H9 (cell line): ENCODE measurements around the gene PDE6H. TPM values are rescaled to one million over a fixed set of nuclear protein-coding genes. Genes with fewer than 3 reads are reported as not detected.

Source experiments
- DNase-seq: peaks from one replicate; pipeline ENCODE4 v3.0.0-alpha.2; 2017
- H2AFZ ChIP-seq: one replicate; pipeline ENCODE4 v1.6.1; 2013; ENCODE audit warnings: mild to moderate bottlenecking, low read length, control low read depth, moderate library complexity
- H2AK5ac ChIP-seq: 2 replicates; pipeline ENCODE4 v1.6.1; 2013; ENCODE audit warnings: low read length, control low read depth, mixed read lengths; ENCODE audit not compliant: insufficient read length
- H2BK120ac ChIP-seq: one replicate; pipeline ENCODE4 v1.6.1; 2013; ENCODE audit warnings: low read depth, mild to moderate bottlenecking, low read length, control low read depth, inconsistent platforms; ENCODE audit not compliant: poor library complexity, severe bottlenecking
- H2BK12ac ChIP-seq: 2 replicates; pipeline ENCODE4 v1.6.1; 2013; ENCODE audit warnings: low read length, control low read depth, mixed read lengths, low read depth; ENCODE audit not compliant: insufficient read length
- H2BK15ac ChIP-seq: 2 replicates; pipeline ENCODE4 v1.6.1; 2013; ENCODE audit warnings: low read depth, low read length, control low read depth
- H2BK20ac ChIP-seq: one replicate; pipeline ENCODE4 v1.6.1; 2013; ENCODE audit warnings: low read depth, mild to moderate bottlenecking, low read length, control low read depth, inconsistent platforms; ENCODE audit not compliant: poor library complexity, severe bottlenecking
- H2BK5ac ChIP-seq: 2 replicates; pipeline ENCODE4 v1.6.1; 2013; ENCODE audit warnings: low read length, control low read depth, mixed read lengths; ENCODE audit not compliant: insufficient read length
- H3K14ac ChIP-seq: 2 replicates; pipeline ENCODE4 v1.6.1; 2013; ENCODE audit warnings: low read length, control low read depth; ENCODE audit not compliant: insufficient read depth
- H3K18ac ChIP-seq: 2 replicates; pipeline ENCODE4 v1.6.1; 2013; ENCODE audit warnings: low read depth, mild to moderate bottlenecking, mixed read lengths, low read length, control low read depth; ENCODE audit not compliant: insufficient read length
- H3K23ac ChIP-seq: 2 replicates; pipeline ENCODE4 v1.6.1; 2013; ENCODE audit warnings: low read length, control low read depth, mixed read lengths, low read depth; ENCODE audit not compliant: insufficient read length
- H3K23me2 ChIP-seq: 2 replicates; pipeline ENCODE4 v1.6.1; 2013; ENCODE audit warnings: low read depth, mild to moderate bottlenecking, mixed read lengths, low read length, control low read depth; ENCODE audit not compliant: insufficient read length, poor library complexity, severe bottlenecking
- H3K27ac ChIP-seq: 2 replicates; pipeline ENCODE4 v1.5.1; 2013; ENCODE audit warnings: low read length, control low read depth, mixed read lengths, low read depth; ENCODE audit not compliant: insufficient read length
- H3K27me3 ChIP-seq: 2 replicates; pipeline ENCODE4 v1.6.1; 2013; ENCODE audit warnings: low read length, control low read depth, inconsistent platforms; ENCODE audit not compliant: insufficient read depth
- H3K4ac ChIP-seq: 2 replicates; pipeline ENCODE4 v1.6.1; 2013; ENCODE audit warnings: low read depth, mild to moderate bottlenecking, control low read depth, inconsistent platforms, low read length, moderate library complexity
- H3K4me1 ChIP-seq: 2 replicates; pipeline ENCODE4 v1.6.1; 2013; ENCODE audit warnings: low read length, control low read depth, inconsistent platforms; ENCODE audit not compliant: insufficient read depth
- H3K4me2 ChIP-seq: 2 replicates; pipeline ENCODE4 v1.6.1; 2013; ENCODE audit warnings: low read length, control low read depth, mixed read lengths; ENCODE audit not compliant: insufficient read length, insufficient read depth
- H3K56ac ChIP-seq: 2 replicates; pipeline ENCODE4 v1.6.1; 2013; ENCODE audit warnings: low read depth, mild to moderate bottlenecking, mixed read lengths, low read length, control low read depth; ENCODE audit not compliant: insufficient read length
- H3K79me1 ChIP-seq: 2 replicates; pipeline ENCODE4 v1.6.1; 2013; ENCODE audit warnings: low read depth, mild to moderate bottlenecking, moderate library complexity, low read length, control low read depth, inconsistent platforms; ENCODE audit not compliant: insufficient read depth, poor library complexity, severe bottlenecking
- H3K79me2 ChIP-seq: 2 replicates; pipeline ENCODE4 v1.6.1; 2013; ENCODE audit warnings: low read length, control low read depth, inconsistent platforms; ENCODE audit not compliant: insufficient read depth
- H3K9ac ChIP-seq: 2 replicates; pipeline ENCODE4 v1.6.1; 2013; ENCODE audit warnings: low read length, control low read depth, mixed read lengths; ENCODE audit not compliant: insufficient read length; ENCODE audit errors: extremely low read depth
- H3K9me3 ChIP-seq: one replicate; pipeline ENCODE4 v1.6.1; 2013; ENCODE audit warnings: low read depth, low read length, inconsistent platforms; ENCODE audit not compliant: control insufficient read depth
- H3T11ph ChIP-seq: one replicate; pipeline ENCODE4 v1.6.1; 2013; ENCODE audit warnings: mild to moderate bottlenecking, low read length, control low read depth, inconsistent platforms
- H4K20me1 ChIP-seq: one replicate; pipeline ENCODE4 v1.6.1; 2013; ENCODE audit not compliant: control insufficient read depth, insufficient read length, insufficient read depth
- H4K5ac ChIP-seq: 2 replicates; pipeline ENCODE4 v1.6.1; 2013; ENCODE audit warnings: low read depth, mild to moderate bottlenecking, mixed read lengths, low read length, control low read depth; ENCODE audit not compliant: insufficient read length
- H4K8ac ChIP-seq: replicated peaks from 2 replicates; pipeline ENCODE4 v1.6.1; 2013; ENCODE audit warnings: low read length, control low read depth, mixed read lengths, low read depth; ENCODE audit not compliant: insufficient read length
- H4K91ac ChIP-seq: 2 replicates; pipeline ENCODE4 v1.6.1; 2013; ENCODE audit warnings: low read depth, mild to moderate bottlenecking, moderate library complexity, mixed read lengths, low read length, control low read depth; ENCODE audit not compliant: insufficient read length
- H3K27ac Mint-ChIP-seq, 3 experiments: 2 replicates in 2 of 3; 3 replicates in 1 of 3; pipeline ENCODE4 v1.8.0; 2020 to 2021; ENCODE audit warnings: mixed read lengths in 3 of 3, mild to moderate bottlenecking in 1 of 3, moderate library complexity in 1 of 3
- H3K27me3 Mint-ChIP-seq: 2 replicates; pipeline ENCODE4 v1.8.0; 2021; ENCODE audit warnings: low read depth, mild to moderate bottlenecking, moderate library complexity, mixed read lengths
- H3K36me3 Mint-ChIP-seq, 3 experiments: 2 replicates in 2 of 3; 3 replicates in 1 of 3; pipeline ENCODE4 v1.8.0; 2020 to 2021; ENCODE audit warnings: low read depth in 3 of 3, mixed read lengths in 3 of 3; ENCODE audit not compliant: insufficient read depth in 1 of 3
- H3K4me1 Mint-ChIP-seq, 2 experiments: 2 replicates each; pipeline ENCODE4 v1.8.0; 2020; ENCODE audit warnings: mixed read lengths in 2 of 2
- H3K4me3 Mint-ChIP-seq, 2 experiments: 2 replicates in 1 of 2; 3 replicates in 1 of 2; pipeline ENCODE4 v1.8.0; 2020 to 2021; ENCODE audit warnings: mild to moderate bottlenecking in 2 of 2, mixed read lengths in 2 of 2, moderate library complexity in 1 of 2
- H3K9me3 Mint-ChIP-seq, 2 experiments: 2 replicates in 1 of 2; 3 replicates in 1 of 2; pipeline ENCODE4 v1.8.0; 2020; ENCODE audit warnings: mild to moderate bottlenecking in 2 of 2, mixed read lengths in 2 of 2, moderate library complexity in 1 of 2
- WGBS: extraction: QIAGEN DNeasy Blood & Tissue Kit; methylation state at CpG from one replicate; pipeline ENCODE4 v1.1.7; 2013; ENCODE audit warnings: missing lambda C conversion rate, low lambda C conversion rate, mixed read lengths; ENCODE audit not compliant: insufficient read length; ENCODE audit errors: extremely low coverage; 5-methylcytosine and 5-hydroxymethylcytosine counted together
- total RNA-seq: library from RNA; stranded (reverse); gene quantifications from 2 replicates; pipeline ENCODE4 v1.2.1, GENCODE V29; 2021
- TF ChIP-seq, protein P1 (sequence below): fragments of 200-600 bp; sonication (generic); conservative IDR thresholded peaks from 3 replicates; pipeline ENCODE4 v1.8.0; 2021; ENCODE audit warnings: antibody characterized with exemption, mild to moderate bottlenecking

The PDE6H gene
- total RNA-seq, 1 experiment from 2014 or later, result not detected

GRCh38 chr12:14936224-14936861 lies 36.5 kb upstream of the PDE6H start:
- no peak overlapping the region for H3K23ac ChIP-seq
- H4K91ac ChIP-seq, result no peak overlapping the region
- no peak overlapping the region for H2BK120ac ChIP-seq
- Mint-ChIP-seq H3K27ac (no peak overlapping the region), H3K27me3 (no peaks in the 10 kb centered on the region; the same call in 1 of the 2 replicates), H3K36me3 (no peaks in the 10 kb centered on the region), H3K9me3 (no peaks in the 10 kb centered on the region; a peak in 1 of 5 replicates), H3K4me3 (no peak overlapping the region), H3K4me1 (no peaks in the 10 kb centered on the region; a peak in 1 of 4 replicates)
- H2AK5ac ChIP-seq, result no peak overlapping the region
- H3K9me3 ChIP-seq, result no peaks in the 10 kb centered on the region
- H2BK5ac ChIP-seq, result no peak overlapping the region
- no peak overlapping the region for H2BK20ac ChIP-seq
- H4K20me1 ChIP-seq, result no peaks in the 10 kb centered on the region
- no peak overlapping the region for H2BK12ac ChIP-seq
- H3K79me1 ChIP-seq, result no peaks in the 10 kb centered on the region
- H3K9ac ChIP-seq, result no peak overlapping the region
- peak; percentile 79 for DNase-seq
- no peak overlapping the region for H2AFZ ChIP-seq
- TF ChIP-seq, protein P1, sequence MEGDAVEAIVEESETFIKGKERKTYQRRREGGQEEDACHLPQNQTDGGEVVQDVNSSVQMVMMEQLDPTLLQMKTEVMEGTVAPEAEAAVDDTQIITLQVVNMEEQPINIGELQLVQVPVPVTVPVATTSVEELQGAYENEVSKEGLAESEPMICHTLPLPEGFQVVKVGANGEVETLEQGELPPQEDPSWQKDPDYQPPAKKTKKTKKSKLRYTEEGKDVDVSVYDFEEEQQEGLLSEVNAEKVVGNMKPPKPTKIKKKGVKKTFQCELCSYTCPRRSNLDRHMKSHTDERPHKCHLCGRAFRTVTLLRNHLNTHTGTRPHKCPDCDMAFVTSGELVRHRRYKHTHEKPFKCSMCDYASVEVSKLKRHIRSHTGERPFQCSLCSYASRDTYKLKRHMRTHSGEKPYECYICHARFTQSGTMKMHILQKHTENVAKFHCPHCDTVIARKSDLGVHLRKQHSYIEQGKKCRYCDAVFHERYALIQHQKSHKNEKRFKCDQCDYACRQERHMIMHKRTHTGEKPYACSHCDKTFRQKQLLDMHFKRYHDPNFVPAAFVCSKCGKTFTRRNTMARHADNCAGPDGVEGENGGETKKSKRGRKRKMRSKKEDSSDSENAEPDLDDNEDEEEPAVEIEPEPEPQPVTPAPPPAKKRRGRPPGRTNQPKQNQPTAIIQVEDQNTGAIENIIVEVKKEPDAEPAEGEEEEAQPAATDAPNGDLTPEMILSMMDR, result peak; percentile 73
- no peak overlapping the region for H4K5ac ChIP-seq
- no peak overlapping the region for H4K8ac ChIP-seq
- no peak overlapping the region for H3K14ac ChIP-seq
- no peak overlapping the region for H3K4ac ChIP-seq
- no peak overlapping the region for H3K4me2 ChIP-seq
- no peak overlapping the region for H3K18ac ChIP-seq
- no peaks in the 10 kb centered on the region for H3K4me1 ChIP-seq
- H3K56ac ChIP-seq, result no peak overlapping the region
- no peak overlapping the region for H3T11ph ChIP-seq
- no peak overlapping the region for H2BK15ac ChIP-seq
- H3K79me2 ChIP-seq, result no peaks in the 10 kb centered on the region
- no peak overlapping the region for H3K27ac ChIP-seq
- no peaks in the 10 kb centered on the region for H3K23me2 ChIP-seq
- WGBS, result no CpG with 5 or more reads among the region's 6 CpGs
- no peaks in the 10 kb centered on the region for H3K27me3 ChIP-seq
